ENCODE results near the gene PLS3.

PLS3 gene

GRCh38 chrX:115650916-115651315 lies 89.9 kb downstream of the PLS3 start:
- peaks cover 12% of the 10 kb centered on the region for H3K36me3 ChIP-seq (ENCODE audit: insufficient read depth, low read length)
- TF ChIP-seq FOXP2 (optimal IDR thresholded peaks at IDR 0.05; ENCODE audit: control extremely low read depth, extremely low read length, insufficient read depth): no peak
- TF ChIP-seq POLR2AphosphoS5 (IDR thresholded peaks at IDR 0.05; ENCODE audit: borderline replicate concordance, low read depth, low read length): no peak
- TF ChIP-seq EZH2 (IDR thresholded peaks at IDR 0.05): no peak
- H3K9me3 ChIP-seq (ENCODE audit: low read depth, low read length): no peaks in the 10 kb centered on the region
- peak overlapping the region; percentile 83; the same call in 1 of the 2 replicates for H3K27ac ChIP-seq
- no peak overlapping the region for H3K4me3 ChIP-seq
- no peak for DNase-seq (ENCODE audit: low read depth, low spot score)
- peak overlapping the region; percentile 71 for H3K9ac ChIP-seq (ENCODE audit: insufficient read length)

- H3K27ac ChIP-seq: no peak overlapping the region
- H3K9ac ChIP-seq (ENCODE audit: insufficient read length): no peak overlapping the region
- H3K4me3 ChIP-seq: no peak overlapping the region
- no peak for DNase-seq (ENCODE audit: low read depth, low spot score)
- TF ChIP-seq POLR2AphosphoS5 (IDR thresholded peaks at IDR 0.05; ENCODE audit: borderline replicate concordance, low read depth, low read length): no peak
- no peak for TF ChIP-seq EZH2 (IDR thresholded peaks at IDR 0.05)
- no peak for TF ChIP-seq FOXP2 (optimal IDR thresholded peaks at IDR 0.05; ENCODE audit: control extremely low read depth, extremely low read length, insufficient read depth)
- H3K9me3 ChIP-seq (ENCODE audit: low read depth, low read length): no peaks in the 10 kb centered on the region
- peaks cover 6% of the 10 kb centered on the region for H3K36me3 ChIP-seq (ENCODE audit: insufficient read depth, low read length)
These were observed 91.2 kb downstream of the PLS3 start for GRCh38 chrX:115652221-115652620.

GRCh38 chrX:115665122-115665521 lies 104.1 kb downstream of the PLS3 start:
- Histone ChIP-seq H3K4me3 (no peak overlapping the region), H3K9me3 (ENCODE audit: low read depth, low read length) (no peaks in the 10 kb centered on the region), H3K27ac (no peak overlapping the region), H3K9ac (ENCODE audit: insufficient read length) (no peak overlapping the region), H3K36me3 (ENCODE audit: insufficient read depth, low read length) (no peaks in the 10 kb centered on the region)
- TF ChIP-seq EZH2 (IDR thresholded peaks at IDR 0.05): no peak
- no peak for TF ChIP-seq POLR2AphosphoS5 (IDR thresholded peaks at IDR 0.05; ENCODE audit: borderline replicate concordance, low read depth, low read length)
- TF ChIP-seq FOXP2 (optimal IDR thresholded peaks at IDR 0.05; ENCODE audit: control extremely low read depth, extremely low read length, insufficient read depth): no peak
- no peak for DNase-seq (ENCODE audit: low read depth, low spot score)

GRCh38 chrX:115679460-115679859 lies 118.5 kb downstream of the PLS3 start:
- no peak overlapping the region for H3K4me3 ChIP-seq

GRCh38 chrX:115687595-115687994 lies 126.6 kb downstream of the PLS3 start:
- Histone ChIP-seq H3K4me3 (no peak overlapping the region), H3K36me3 (ENCODE audit: insufficient read depth, low read length) (no peaks in the 10 kb centered on the region), H3K9ac (ENCODE audit: insufficient read length) (no peak overlapping the region), H3K9me3 (ENCODE audit: low read depth, low read length) (no peaks in the 10 kb centered on the region), H3K27ac (no peak overlapping the region)
- DNase-seq (ENCODE audit: low read depth, low spot score): no peak
- TF ChIP-seq POLR2AphosphoS5 (IDR thresholded peaks at IDR 0.05; ENCODE audit: borderline replicate concordance, low read depth, low read length) (no peak), FOXP2 (optimal IDR thresholded peaks at IDR 0.05; ENCODE audit: control extremely low read depth, extremely low read length, insufficient read depth) (no peak), EZH2 (IDR thresholded peaks at IDR 0.05) (no peak)

More at GRCh38 chrX:115679460-115679859, 118.5 kb downstream of the PLS3 start:
- Histone ChIP-seq H3K9ac (ENCODE audit: insufficient read length) (no peak overlapping the region), H3K9me3 (ENCODE audit: low read depth, low read length) (no peaks in the 10 kb centered on the region), H3K36me3 (ENCODE audit: insufficient read depth, low read length) (no peaks in the 10 kb centered on the region), H3K27ac (no peak overlapping the region)
- TF ChIP-seq EZH2 (IDR thresholded peaks at IDR 0.05): no peak
- no peak for TF ChIP-seq POLR2AphosphoS5 (IDR thresholded peaks at IDR 0.05; ENCODE audit: borderline replicate concordance, low read depth, low read length)
- no peak for TF ChIP-seq FOXP2 (optimal IDR thresholded peaks at IDR 0.05; ENCODE audit: control extremely low read depth, extremely low read length, insufficient read depth)
- DNase-seq (ENCODE audit: low read depth, low spot score): peak; percentile 6

GRCh38 chrX:115689931-115690330 lies 129.0 kb downstream of the PLS3 start:
- DNase-seq (ENCODE audit: low read depth, low spot score): no peak
- TF ChIP-seq POLR2AphosphoS5 (IDR thresholded peaks at IDR 0.05; ENCODE audit: borderline replicate concordance, low read depth, low read length) (no peak), FOXP2 (optimal IDR thresholded peaks at IDR 0.05; ENCODE audit: control extremely low read depth, extremely low read length, insufficient read depth) (no peak), EZH2 (IDR thresholded peaks at IDR 0.05) (no peak)
- Histone ChIP-seq H3K9ac (ENCODE audit: insufficient read length) (peak overlapping the region; percentile 67), H3K36me3 (ENCODE audit: insufficient read depth, low read length) (no peaks in the 10 kb centered on the region), H3K27ac (peak overlapping the region; percentile 57; the same call in 1 of the 2 replicates), H3K4me3 (no peak overlapping the region), H3K9me3 (ENCODE audit: low read depth, low read length) (no peaks in the 10 kb centered on the region)

- no peak for TF ChIP-seq FOXP2 (optimal IDR thresholded peaks at IDR 0.05; ENCODE audit: control extremely low read depth, extremely low read length, insufficient read depth)
- no peak for TF ChIP-seq EZH2 (IDR thresholded peaks at IDR 0.05)
- DNase-seq (ENCODE audit: low read depth, low spot score): peak; percentile 67
- no peaks in the 10 kb centered on the region for H3K9me3 ChIP-seq (ENCODE audit: low read depth, low read length)
- no peaks in the 10 kb centered on the region for H3K36me3 ChIP-seq (ENCODE audit: insufficient read depth, low read length)
- peak overlapping the region; percentile 22; the same call in 1 of the 2 replicates for H3K4me3 ChIP-seq
- H3K27ac ChIP-seq: peak overlapping the region; percentile 57; the same call in 1 of the 2 replicates
- H3K9ac ChIP-seq (ENCODE audit: insufficient read length): peak overlapping the region; percentile 67
These were observed 129.7 kb downstream of the PLS3 start for GRCh38 chrX:115690511-115691216.

- no peaks in the 10 kb centered on the region for H3K36me3 ChIP-seq (ENCODE audit: insufficient read depth, low read length)
- H3K9me3 ChIP-seq (ENCODE audit: low read depth, low read length): no peaks in the 10 kb centered on the region
- TF ChIP-seq FOXP2 (optimal IDR thresholded peaks at IDR 0.05; ENCODE audit: control extremely low read depth, extremely low read length, insufficient read depth): no peak
- TF ChIP-seq POLR2AphosphoS5 (IDR thresholded peaks at IDR 0.05; ENCODE audit: borderline replicate concordance, low read depth, low read length): no peak
- TF ChIP-seq EZH2 (IDR thresholded peaks at IDR 0.05): no peak
- H3K4me3 ChIP-seq: no peak overlapping the region
- no peak for DNase-seq (ENCODE audit: low read depth, low spot score)
- no peak overlapping the region for H3K27ac ChIP-seq
- H3K9ac ChIP-seq (ENCODE audit: insufficient read length): no peak overlapping the region
These were observed 132.5 kb downstream of the PLS3 start for GRCh38 chrX:115693476-115693875.
